Measurements from ENCODE around the gene GRHL1. TPM values are rescaled to one million over a fixed set of nuclear protein-coding genes. Genes with fewer than 3 reads are reported as not detected.

The GRHL1 gene
- total RNA-seq, 1 donor from 2014 or later, result 2.1 TPM

DNA sequence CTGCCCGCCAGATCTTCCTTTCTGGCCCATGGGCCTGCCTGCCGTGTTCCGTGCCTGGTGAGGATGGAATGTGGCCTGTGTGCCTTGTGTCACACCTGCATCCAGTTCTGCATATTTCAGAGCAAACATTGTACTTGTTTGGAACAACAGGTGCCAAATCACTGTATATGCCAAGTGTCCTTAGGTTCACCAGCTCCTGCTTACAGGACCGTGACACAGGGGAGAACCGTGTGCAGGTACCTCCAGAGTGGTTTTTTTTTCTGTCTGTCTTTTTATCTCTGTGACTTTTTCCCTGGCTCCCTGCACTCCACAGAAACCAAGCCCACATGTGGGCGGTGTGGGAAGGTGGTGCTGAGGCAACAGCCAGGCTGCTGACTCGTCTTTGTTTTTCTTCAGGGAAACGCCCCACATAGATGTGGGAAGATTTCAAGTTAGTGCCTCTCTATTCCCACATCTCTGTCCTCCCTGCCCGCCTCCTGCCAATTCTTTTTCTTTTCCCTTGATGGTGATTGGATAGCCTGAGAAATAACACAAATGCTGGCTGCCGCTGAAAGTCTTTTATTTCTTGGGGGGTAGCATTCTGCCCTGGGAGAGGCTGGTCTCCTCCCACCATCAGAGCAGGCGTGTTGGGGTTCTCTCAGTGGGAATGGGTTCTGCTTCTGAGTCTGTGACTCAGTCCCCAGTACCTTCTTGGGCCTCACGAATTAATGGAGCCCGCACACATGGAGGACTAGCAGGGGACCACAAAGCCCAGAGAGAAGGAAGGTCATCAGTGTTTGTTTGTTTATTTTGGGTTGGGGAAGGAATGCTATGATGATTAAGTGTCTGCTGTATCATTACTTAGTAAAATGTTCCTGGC is 21.4 kb downstream of the GRHL1 start:
- H3K27me3 Mint-ChIP-seq, result no peaks in the 10 kb centered on the region
- peaks cover 3% of the 10 kb centered on the region for H3K9me3 Mint-ChIP-seq
- peak overlapping the region; percentile 75 for H3K27ac Mint-ChIP-seq
- DNase-seq, result no peak
- H3K4me1 Mint-ChIP-seq, result peaks cover 40% of the 10 kb centered on the region
- H3K36me3 Mint-ChIP-seq (ENCODE audit: low read depth), result no peaks in the 10 kb centered on the region
- intact Hi-C loops (cut with micrococcal nuclease), result no loop called here
- H3K4me3 Mint-ChIP-seq, result no peak overlapping the region

DNA sequence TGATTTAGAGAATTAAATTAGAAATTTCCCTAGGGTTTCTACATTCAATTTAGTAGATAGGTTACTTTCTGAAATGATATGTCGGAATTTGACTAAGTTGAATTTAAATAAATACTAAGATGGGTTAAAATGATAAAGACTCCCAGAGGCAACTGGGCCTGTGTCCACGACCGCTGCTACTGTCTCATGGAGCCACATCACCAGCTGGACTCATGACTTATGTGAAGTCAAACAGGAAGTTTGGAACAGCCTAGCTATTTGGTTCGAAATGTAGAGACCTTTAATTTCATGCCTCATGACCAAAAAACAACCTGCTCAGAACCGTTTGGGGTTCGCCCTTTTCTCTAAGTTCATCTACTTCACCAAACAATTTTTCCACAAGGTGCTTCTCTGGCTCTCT is 22.2 kb downstream of the GRHL1 start:
- DNase-seq, result no peak
- H3K4me3 Mint-ChIP-seq, result no peak overlapping the region
- H3K27me3 Mint-ChIP-seq, result no peaks in the 10 kb centered on the region
- peaks cover 8% of the 10 kb centered on the region for H3K9me3 Mint-ChIP-seq
- intact Hi-C loops (cut with micrococcal nuclease), result no loop called here
- H3K27ac Mint-ChIP-seq, result no peak overlapping the region
- H3K36me3 Mint-ChIP-seq (ENCODE audit: low read depth), result no peaks in the 10 kb centered on the region
- peaks cover 44% of the 10 kb centered on the region for H3K4me1 Mint-ChIP-seq

DNA sequence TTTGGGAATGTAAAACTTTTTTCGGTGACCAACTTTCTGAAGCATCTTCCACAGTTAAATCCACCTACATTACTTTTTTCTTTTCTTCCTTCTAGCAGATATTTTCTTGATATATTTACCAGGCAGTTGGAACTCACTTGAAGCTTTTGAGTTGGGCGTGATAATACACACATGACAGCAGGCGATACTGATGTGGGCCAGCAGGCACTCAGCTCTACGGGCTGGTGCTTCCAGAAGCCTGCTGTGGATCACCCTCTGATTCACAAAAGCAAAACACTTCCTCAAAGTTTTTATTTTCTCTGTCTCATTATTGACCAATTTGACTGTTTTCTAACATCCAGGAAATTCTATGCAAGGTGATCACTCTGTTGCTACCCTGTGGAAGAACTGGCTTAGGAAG is 22.9 kb downstream of the GRHL1 start:
- Mint-ChIP-seq H3K4me3 (no peak overlapping the region), H3K4me1 (peaks cover 44% of the 10 kb centered on the region), H3K9me3 (peaks cover 8% of the 10 kb centered on the region), H3K36me3 (ENCODE audit: low read depth) (no peaks in the 10 kb centered on the region), H3K27me3 (no peaks in the 10 kb centered on the region), H3K27ac (no peak overlapping the region)
- intact Hi-C loops (cut with micrococcal nuclease), result no loop called here
- DNase-seq, result no peak

GRCh38 chr2:9975328-9975727 is 23.8 kb downstream of the GRHL1 start:
- Mint-ChIP-seq H3K27ac (no peak overlapping the region), H3K4me3 (no peak overlapping the region), H3K9me3 (peaks cover 8% of the 10 kb centered on the region), H3K36me3 (ENCODE audit: low read depth) (no peaks in the 10 kb centered on the region), H3K27me3 (peaks cover 2% of the 10 kb centered on the region), H3K4me1 (peaks cover 48% of the 10 kb centered on the region)
- DNase-seq, result no peak
- intact Hi-C loops (cut with micrococcal nuclease), result no loop called here

- Mint-ChIP-seq H3K4me1 (peaks cover 52% of the 10 kb centered on the region), H3K36me3 (ENCODE audit: low read depth) (no peaks in the 10 kb centered on the region), H3K4me3 (peak overlapping the region; percentile 6), H3K27ac (peak overlapping the region; percentile 59), H3K27me3 (peaks cover 5% of the 10 kb centered on the region), H3K9me3 (peaks cover 8% of the 10 kb centered on the region)
- DNase-seq, result no peak
- intact Hi-C loops (cut with micrococcal nuclease), result loop anchor here (1.0 kb wide), 1 partner anchor 25 kb away; the partner anchor contains the start of gene GRHL1
These were observed 24.4 kb downstream of the GRHL1 start for GRCh38 chr2:9975805-9976447.

DNA sequence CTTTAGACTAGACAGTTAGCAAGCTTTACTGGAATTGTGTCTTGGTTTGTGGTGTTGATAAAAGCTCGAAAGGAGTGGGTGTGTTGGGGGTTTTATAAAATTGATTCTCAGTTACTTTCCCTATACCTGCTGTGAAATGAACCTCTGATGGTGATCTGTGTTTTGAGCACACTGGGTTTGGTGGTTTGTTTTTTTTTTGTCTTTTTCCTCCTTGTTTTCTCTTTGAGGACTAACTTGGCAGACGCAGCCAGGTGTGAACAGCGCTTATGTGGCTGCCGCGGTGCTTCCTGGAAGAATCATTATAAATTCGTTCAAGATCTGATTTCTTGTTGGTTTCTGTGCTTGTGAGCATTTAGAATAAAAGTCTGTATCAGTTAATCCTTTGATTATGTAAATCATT is 28.5 kb downstream of the GRHL1 start:
- peak overlapping the region; percentile 9 for H3K4me3 Mint-ChIP-seq
- peak overlapping the region; percentile 34 for H3K27ac Mint-ChIP-seq
- H3K4me1 Mint-ChIP-seq, result peaks cover 34% of the 10 kb centered on the region
- DNase-seq, result peak; percentile 65
- no peaks in the 10 kb centered on the region for H3K36me3 Mint-ChIP-seq (ENCODE audit: low read depth)
- peaks cover 8% of the 10 kb centered on the region for H3K9me3 Mint-ChIP-seq
- intact Hi-C loops (cut with micrococcal nuclease), result no loop called here
- peaks cover 20% of the 10 kb centered on the region for H3K27me3 Mint-ChIP-seq

DNA sequence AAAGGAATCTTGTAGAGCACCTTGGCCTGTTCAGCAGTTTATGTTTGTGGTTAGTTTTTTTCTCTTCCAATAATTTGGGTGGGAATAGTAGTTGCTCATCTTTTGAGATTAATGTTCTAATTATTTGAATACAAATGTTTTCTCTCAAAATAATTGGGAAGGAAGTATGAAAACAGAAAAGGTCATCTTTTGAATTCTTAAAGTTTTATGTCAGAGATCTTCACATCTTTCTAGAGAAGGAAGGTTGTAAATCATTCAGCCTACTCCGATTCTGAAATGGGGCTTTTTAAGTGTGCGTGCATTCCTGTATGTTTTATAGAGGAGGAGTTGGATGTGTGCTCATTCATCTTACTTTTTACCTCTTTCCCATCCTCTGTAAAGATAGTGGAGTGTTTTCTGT is 29.0 kb downstream of the GRHL1 start:
- H3K27me3 Mint-ChIP-seq, result peaks cover 24% of the 10 kb centered on the region
- no peak for DNase-seq
- H3K27ac Mint-ChIP-seq, result peak overlapping the region; percentile 21
- H3K4me1 Mint-ChIP-seq, result peaks cover 30% of the 10 kb centered on the region
- H3K9me3 Mint-ChIP-seq, result peaks cover 8% of the 10 kb centered on the region
- H3K36me3 Mint-ChIP-seq (ENCODE audit: low read depth), result no peaks in the 10 kb centered on the region
- intact Hi-C loops (cut with micrococcal nuclease), result no loop called here
- H3K4me3 Mint-ChIP-seq, result peak overlapping the region; percentile 20

- H3K4me1 Mint-ChIP-seq, result peaks cover 21% of the 10 kb centered on the region
- no peak for DNase-seq
- H3K4me3 Mint-ChIP-seq, result no peak overlapping the region
- peaks cover 8% of the 10 kb centered on the region for H3K9me3 Mint-ChIP-seq
- H3K27ac Mint-ChIP-seq, result no peak overlapping the region
- no peaks in the 10 kb centered on the region for H3K36me3 Mint-ChIP-seq (ENCODE audit: low read depth)
- peaks cover 24% of the 10 kb centered on the region for H3K27me3 Mint-ChIP-seq
- intact Hi-C loops (cut with micrococcal nuclease), result no loop called here
These were observed 30.2 kb downstream of the GRHL1 start for GRCh38 chr2:9981655-9982054.

GRCh38 chr2:9982248-9982647 is 30.8 kb downstream of the GRHL1 start:
- Mint-ChIP-seq H3K36me3 (ENCODE audit: low read depth) (no peaks in the 10 kb centered on the region), H3K27me3 (peaks cover 24% of the 10 kb centered on the region), H3K27ac (no peak overlapping the region), H3K4me1 (peaks cover 17% of the 10 kb centered on the region), H3K4me3 (no peak overlapping the region), H3K9me3 (peaks cover 8% of the 10 kb centered on the region)
- intact Hi-C loops (cut with micrococcal nuclease), result no loop called here
- no peak for DNase-seq

DNA sequence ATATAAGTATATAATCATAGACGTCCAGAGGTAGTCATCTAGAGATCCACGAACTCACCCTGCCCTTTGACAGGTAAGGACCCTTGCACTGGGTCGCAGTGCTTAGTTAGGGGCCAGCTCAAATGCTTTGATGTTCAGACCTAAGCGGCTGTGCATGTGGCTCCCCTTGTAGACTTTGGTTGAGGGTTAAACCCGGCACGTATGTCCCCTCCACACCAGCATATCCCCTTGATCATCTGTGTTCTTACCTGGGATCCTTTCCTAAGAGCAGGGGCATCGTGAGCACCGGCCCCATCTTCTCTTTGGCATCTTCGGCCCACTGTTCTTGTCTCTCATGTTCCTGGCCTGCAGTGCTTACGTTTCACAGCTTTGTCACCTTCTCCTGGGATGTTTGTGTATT is 31.4 kb downstream of the GRHL1 start:
- H3K9me3 Mint-ChIP-seq, result peaks cover 4% of the 10 kb centered on the region
- no peak for DNase-seq
- intact Hi-C loops (cut with micrococcal nuclease), result no loop called here
- no peak overlapping the region for H3K27ac Mint-ChIP-seq
- H3K4me1 Mint-ChIP-seq, result peaks cover 17% of the 10 kb centered on the region
- no peaks in the 10 kb centered on the region for H3K36me3 Mint-ChIP-seq (ENCODE audit: low read depth)
- peaks cover 24% of the 10 kb centered on the region for H3K27me3 Mint-ChIP-seq
- no peak overlapping the region for H3K4me3 Mint-ChIP-seq

GRCh38 chr2:9983401-9984216 is 32.1 kb downstream of the GRHL1 start:
- H3K27me3 Mint-ChIP-seq, result peaks cover 24% of the 10 kb centered on the region
- H3K9me3 Mint-ChIP-seq, result no peaks in the 10 kb centered on the region
- no peak overlapping the region for H3K27ac Mint-ChIP-seq
- no peak for DNase-seq
- no peaks in the 10 kb centered on the region for H3K36me3 Mint-ChIP-seq (ENCODE audit: low read depth)
- H3K4me1 Mint-ChIP-seq, result peaks cover 12% of the 10 kb centered on the region
- H3K4me3 Mint-ChIP-seq, result no peak overlapping the region
- intact Hi-C loops (cut with micrococcal nuclease), result loop anchor here (1.0 kb wide), 1 partner anchor 65 kb away; no protein-coding TSS in a partner anchor

GRCh38 chr2:9984217-9984739 is 32.8 kb downstream of the GRHL1 start:
- Mint-ChIP-seq H3K27me3 (peaks cover 24% of the 10 kb centered on the region), H3K9me3 (no peaks in the 10 kb centered on the region), H3K36me3 (ENCODE audit: low read depth) (no peaks in the 10 kb centered on the region), H3K4me1 (peaks cover 12% of the 10 kb centered on the region), H3K27ac (no peak overlapping the region), H3K4me3 (no peak overlapping the region)
- intact Hi-C loops (cut with micrococcal nuclease), result loop anchor here (1.0 kb wide), 1 partner anchor 64 kb away; no protein-coding TSS in a partner anchor
- peak; percentile 80 for DNase-seq

DNA sequence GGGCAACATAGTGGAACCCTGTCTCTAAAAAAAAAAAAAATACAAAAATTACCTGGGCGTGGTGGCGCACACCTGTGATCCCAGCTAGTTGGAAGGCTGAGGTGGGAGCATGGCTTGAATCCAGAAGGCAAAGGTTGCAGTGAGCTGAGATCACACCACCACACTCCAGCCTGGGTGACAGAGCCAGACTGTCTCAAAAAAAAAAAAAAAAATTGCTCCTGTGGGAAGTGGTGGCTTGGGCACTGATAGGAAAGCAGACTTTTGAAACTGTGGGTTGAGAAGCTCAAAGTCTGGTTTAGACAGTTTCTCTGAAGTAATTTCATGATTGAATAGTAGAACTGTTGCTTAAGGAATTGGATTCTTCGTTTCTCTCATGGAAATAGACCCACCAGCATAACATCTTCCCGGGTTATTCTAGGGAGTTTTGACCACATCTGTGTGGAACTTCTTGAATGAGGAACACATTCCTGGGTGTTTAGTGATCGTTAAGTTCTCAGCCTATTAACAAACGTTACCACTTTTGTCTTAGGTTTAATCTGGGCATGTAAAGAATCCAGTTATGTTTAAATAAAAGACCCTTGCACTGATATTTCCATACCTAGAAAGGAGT is 33.5 kb downstream of the GRHL1 start:
- H3K36me3 Mint-ChIP-seq (ENCODE audit: low read depth), result no peaks in the 10 kb centered on the region

More for the DNA sequence above, 33.5 kb downstream of the GRHL1 start:
- H3K27me3 Mint-ChIP-seq, result peaks cover 23% of the 10 kb centered on the region
- no peak overlapping the region for H3K27ac Mint-ChIP-seq
- DNase-seq, result no peak
- intact Hi-C loops (cut with micrococcal nuclease), result loop anchor here (1.0 kb wide), 1 partner anchor 63 kb away; no protein-coding TSS in a partner anchor
- H3K4me1 Mint-ChIP-seq, result peaks cover 10% of the 10 kb centered on the region
- H3K4me3 Mint-ChIP-seq, result no peak overlapping the region
- H3K9me3 Mint-ChIP-seq, result no peaks in the 10 kb centered on the region

Data from activated CD4-positive, alpha-beta T cell treated with anti-CD3 and anti-CD28 coated beads, Interleukin-2, amount 10 ng/mL, durations not matched to agents 24 days and 14 days (primary cell).